ENCODE measurements around the gene THPO.

THPO gene

DNA sequence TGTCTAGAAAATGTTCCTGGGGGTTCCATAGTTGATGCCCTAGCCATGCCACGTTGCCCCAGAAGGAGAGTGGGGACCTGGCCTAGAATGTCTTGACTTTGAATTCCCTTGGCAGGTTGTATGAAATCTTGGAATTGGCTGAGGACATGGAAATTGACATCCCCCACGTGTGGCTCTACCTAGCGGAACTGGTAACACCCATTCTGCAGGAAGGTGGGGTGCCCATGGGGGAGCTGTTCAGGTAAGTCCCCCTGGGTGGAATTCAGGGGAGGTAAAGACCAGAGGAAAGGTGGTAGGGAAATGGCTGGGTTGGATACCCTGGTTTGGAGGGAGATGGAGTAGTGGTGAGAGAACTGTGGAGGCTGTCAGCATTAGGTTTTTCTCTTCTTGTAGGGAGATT is 49.5 kb downstream of the THPO start:
- no peak for DNase-seq

DNA sequence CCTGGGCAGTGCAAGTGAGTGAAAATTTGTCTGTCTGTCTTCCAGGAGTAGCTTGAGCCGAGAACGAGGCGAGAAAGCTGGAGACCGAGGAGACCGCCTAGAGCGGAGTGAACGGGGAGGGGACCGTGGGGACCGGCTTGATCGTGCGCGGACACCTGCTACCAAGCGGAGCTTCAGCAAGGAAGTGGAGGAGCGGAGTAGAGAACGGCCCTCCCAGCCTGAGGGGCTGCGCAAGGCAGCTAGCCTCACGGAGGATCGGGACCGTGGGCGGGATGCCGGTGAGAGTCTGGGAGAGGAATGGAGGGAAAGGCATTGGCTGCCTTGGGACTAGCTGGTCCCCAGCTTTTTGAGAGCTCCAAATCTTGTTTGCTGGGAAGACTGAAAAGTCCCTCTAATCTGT is 50.8 kb downstream of the THPO start:
- no peak for DNase-seq

DNA sequence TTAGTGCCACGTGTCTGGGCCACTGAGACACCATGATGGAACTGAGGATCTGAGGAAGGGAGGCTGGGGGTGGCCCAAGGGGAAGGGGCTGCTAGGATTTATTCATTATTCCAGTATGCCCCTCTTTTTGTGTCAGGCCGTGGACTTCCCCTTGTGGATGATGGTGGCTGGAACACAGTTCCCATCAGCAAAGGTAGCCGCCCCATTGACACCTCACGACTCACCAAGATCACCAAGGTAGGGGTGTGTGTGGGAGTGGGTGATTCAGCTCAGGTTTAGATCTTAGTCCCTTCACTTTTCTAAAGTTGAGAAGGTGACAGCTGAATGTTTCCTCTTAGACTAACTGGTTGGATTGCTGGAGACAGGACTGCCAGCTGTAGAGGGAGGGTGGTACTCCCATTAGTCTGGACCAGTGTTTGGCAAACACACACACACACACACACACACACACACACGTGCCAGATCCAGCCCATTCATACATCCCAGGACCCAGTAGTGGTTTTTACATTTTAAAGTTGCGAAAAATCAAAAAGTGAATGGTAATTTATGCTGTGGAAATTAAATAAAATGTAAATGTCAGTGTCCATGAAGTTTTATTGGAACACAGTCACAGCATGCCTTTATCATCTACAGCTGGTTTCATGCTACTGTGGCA is 52.2 kb downstream of the THPO start:
- no peak for DNase-seq

DNA sequence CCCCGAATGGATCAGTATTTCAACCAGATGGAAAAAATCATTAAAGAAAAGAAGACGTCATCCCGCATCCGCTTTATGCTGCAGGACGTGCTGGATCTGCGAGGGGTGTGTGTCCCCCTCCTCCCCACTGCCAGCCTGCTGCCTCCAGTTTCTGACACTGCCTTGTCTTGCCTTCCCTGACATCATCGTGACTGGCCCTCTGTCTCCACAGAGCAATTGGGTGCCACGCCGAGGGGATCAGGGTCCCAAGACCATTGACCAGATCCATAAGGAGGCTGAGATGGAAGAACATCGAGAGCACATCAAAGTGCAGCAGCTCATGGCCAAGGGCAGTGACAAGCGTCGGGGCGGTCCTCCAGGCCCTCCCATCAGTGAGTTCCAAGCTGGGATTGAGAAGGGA is 52.7 kb downstream of the THPO start:
- DNase-seq: no peak

DNA sequence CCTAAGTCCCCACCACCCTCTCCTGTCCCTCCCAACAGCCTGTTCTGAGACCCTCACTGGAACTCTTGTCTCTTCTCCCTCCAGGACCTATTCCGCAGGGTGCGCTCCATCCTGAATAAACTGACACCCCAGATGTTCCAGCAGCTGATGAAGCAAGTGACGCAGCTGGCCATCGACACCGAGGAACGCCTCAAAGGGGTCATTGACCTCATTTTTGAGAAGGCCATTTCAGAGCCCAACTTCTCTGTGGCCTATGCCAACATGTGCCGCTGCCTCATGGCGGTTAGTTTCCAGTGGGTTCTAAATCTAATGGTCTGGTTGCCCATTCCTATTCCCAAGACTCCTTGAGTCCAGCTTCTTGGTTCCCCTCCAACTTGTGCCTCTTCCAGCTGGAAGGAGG is 54.3 kb downstream of the THPO start:
- no peak for DNase-seq

DNA sequence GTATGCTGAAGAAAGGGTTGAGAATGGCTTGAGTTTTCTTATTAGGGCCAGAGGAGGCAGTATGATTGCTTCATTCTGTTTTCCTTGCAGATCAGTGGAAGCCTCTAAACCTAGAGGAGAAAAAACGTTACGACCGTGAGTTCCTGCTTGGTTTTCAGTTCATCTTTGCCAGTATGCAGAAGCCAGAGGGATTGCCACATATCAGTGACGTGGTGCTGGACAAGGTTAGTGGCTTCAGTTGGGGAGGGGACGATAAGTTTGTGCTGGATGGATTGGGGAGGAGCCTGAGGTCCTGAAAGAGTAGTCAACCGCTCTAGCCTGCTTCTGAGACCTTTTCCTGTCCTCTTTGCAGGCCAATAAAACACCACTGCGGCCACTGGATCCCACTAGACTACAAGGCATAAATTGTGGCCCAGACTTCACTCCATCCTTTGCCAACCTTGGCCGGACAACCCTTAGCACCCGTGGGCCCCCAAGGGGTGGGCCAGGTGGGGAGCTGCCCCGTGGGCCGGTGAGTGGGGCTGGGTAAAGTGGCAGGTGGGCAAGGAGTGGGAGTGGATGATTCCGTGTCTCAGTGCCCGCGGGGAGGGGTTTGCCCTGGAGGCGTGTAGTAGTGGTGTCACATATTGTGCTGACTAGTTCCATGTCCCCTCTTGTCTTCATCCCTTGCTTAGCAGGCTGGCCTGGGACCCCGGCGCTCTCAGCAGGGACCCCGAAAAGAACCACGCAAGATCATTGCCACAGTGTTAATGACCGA is 55.1 kb downstream of the THPO start:
- DNase-seq: no peak

All from NCI-H524 (cell line).